ENCODE results near the gene TUSC2.

TUSC2 gene

DNA sequence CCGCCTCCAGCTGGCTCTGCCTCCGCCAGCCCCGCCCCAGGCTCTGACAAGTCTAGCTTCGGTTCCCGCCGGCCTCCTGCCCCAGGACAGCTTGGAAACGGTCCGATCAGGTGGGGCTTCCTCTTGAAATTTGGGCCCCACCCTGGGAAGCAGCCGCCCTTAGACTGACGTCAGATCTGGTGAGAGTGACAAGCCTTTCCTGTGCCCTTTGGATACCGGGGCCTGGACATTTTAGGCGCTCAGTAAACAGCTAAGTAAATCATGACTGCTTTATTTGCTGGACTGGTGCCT is 28.4 kb downstream of the TUSC2 start:
- H3K27ac ChIP-seq = peak overlapping the region; percentile 97
- TF ChIP-seq CTCF (IDR thresholded peaks at IDR 0.05) = no peak
- H3K36me3 ChIP-seq = no peaks in the 10 kb centered on the region
- no peaks in the 10 kb centered on the region for H3K9me3 ChIP-seq
- no peaks in the 10 kb centered on the region for H3K27me3 ChIP-seq
- peak overlapping the region; percentile 72 to 80 for H3K4me3 ChIP-seq (ENCODE audit: low read depth in 1 of 2, low read length in 1 of 2)
- H3K4me1 ChIP-seq (ENCODE audit: control insufficient read depth in 1 of 2, insufficient read depth in 1 of 2, low read depth in 1 of 2, low read length in 1 of 2) = peaks cover 37 to 40% of the 10 kb centered on the region in 2 experiments

DNA sequence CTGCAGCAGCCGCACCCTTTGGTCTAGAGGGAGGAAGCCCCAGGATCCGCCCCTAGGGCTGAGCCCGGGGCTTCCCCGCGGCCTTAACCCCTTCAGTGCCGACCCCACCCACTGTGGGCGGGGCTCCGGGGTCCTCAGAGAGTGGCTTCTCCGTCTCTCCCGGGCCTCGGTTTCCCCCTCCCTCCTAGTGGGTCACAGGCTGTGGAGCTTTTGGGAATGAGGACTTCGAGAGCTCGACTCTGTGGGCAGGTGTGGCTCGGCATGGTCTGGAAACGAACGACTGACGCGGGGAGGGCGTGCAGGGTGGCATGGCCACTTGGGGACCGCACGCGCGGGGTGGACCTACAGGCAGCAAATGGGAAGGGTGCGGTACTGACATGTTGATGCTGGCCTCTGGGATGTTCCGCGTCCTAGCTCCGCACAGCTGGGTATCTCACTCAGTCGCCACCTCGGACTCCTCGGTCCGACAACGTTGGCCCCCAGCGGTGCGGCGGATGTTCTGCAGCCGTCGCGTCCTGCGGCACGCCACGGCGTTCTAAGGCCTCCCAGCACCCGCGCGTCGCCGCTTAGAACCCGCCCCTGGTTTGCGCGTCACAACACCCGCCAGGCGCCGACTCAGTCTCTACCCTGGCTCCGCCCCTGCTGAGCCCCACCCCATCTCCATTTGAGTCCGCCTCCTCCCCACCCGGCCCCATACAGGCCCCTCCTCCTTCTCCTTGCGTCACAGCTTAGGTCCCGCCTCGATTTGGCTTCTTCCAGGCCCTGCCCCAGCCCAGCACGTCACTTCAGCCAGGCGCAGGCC is 29.0 kb downstream of the TUSC2 start, which contains the start of the genes HYAL3 and NAA80:
Gene HYAL3, minus strand, starts transcription at position 570 of the 802 bp plus-strand sequence. CDS start 3,803 bp downstream, outside the sequence.
Gene NAA80, minus strand, starts transcription at position 570 of the 802 bp plus-strand sequence. CDS start 1,942 bp downstream, outside the sequence.
- Histone ChIP-seq H3K27ac (peak within 1 kb of the TSS; percentile 97), H3K9me3 (no peaks in the 10 kb centered on the region), H3K4me3 (ENCODE audit: low read depth in 1 of 2, low read length in 1 of 2) (peak within 1 kb of the TSS; percentile 72 to 80), H3K27me3 (no peaks in the 10 kb centered on the region), H3K36me3 (no peaks in the 10 kb centered on the region), H3K4me1 (ENCODE audit: control insufficient read depth in 1 of 2, insufficient read depth in 1 of 2, low read depth in 1 of 2, low read length in 1 of 2) (peaks cover 37 to 40% of the 10 kb centered on the region in 2 experiments)
- TF ChIP-seq CTCF (IDR thresholded peaks at IDR 0.05) = peak; percentile 92

DNA sequence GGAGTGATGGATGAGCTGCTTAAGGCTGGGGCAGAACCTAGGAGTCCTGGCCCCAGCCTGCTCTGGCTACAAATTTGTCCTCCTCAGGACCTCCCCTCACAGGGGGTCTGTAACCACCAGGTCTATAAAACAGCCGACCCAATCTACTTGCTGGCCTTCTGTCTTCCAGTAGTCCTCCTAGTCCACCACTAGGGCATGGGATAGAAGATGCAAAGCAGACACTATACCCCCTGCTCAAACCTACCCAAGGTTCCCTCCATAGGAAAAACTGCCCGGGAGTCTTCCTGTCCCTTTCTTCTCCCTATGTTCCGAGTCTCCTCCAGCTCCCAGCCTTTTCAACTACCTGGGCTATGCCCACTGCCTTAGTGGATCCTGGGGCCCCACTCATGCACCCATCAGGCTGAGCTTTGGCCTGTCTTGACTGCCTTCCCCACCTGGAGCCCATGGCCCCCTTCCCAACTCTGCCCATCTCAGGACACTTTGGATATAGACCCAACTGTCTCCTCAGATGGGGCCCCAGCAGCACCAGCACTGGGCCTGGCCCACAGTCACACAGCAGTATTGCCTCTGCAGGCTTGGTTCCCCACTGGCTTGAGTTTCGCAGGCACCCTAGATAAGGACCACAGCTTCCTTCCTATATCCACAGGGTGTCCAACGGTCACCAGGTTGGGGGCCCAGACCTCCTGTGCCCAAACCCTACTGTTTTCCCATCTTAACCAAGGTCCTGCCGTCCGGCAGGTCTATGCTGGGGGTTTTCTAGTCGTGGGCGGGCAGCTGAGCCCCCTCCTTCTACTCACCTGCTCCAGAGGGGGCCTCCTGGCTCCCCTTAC is 29.9 kb downstream of the TUSC2 start:
- H3K36me3 ChIP-seq = no peaks in the 10 kb centered on the region
- no peaks in the 10 kb centered on the region for H3K9me3 ChIP-seq
- H3K4me1 ChIP-seq (ENCODE audit: control insufficient read depth in 1 of 2, insufficient read depth in 1 of 2, low read depth in 1 of 2, low read length in 1 of 2) = peaks cover 37 to 40% of the 10 kb centered on the region in 2 experiments

GRCh38 chr3:50297384-50297775 is 30.6 kb downstream of the TUSC2 start:
- no peak for TF ChIP-seq CTCF (IDR thresholded peaks at IDR 0.05)
- peak overlapping the region; percentile 97 for H3K27ac ChIP-seq
- H3K27me3 ChIP-seq = no peaks in the 10 kb centered on the region
- no peaks in the 10 kb centered on the region for H3K36me3 ChIP-seq
- no peaks in the 10 kb centered on the region for H3K9me3 ChIP-seq
- no peak overlapping the region for H3K4me3 ChIP-seq (ENCODE audit: low read depth in 1 of 2, low read length in 1 of 2)
- H3K4me1 ChIP-seq (ENCODE audit: control insufficient read depth in 1 of 2, insufficient read depth in 1 of 2, low read depth in 1 of 2, low read length in 1 of 2) = peaks cover 42 to 47% of the 10 kb centered on the region in 2 experiments

More for the DNA sequence above, 29.9 kb downstream of the TUSC2 start:
- H3K27ac ChIP-seq = peak overlapping the region; percentile 97
- peak overlapping the region; percentile 72 to 80 for H3K4me3 ChIP-seq (ENCODE audit: low read depth in 1 of 2, low read length in 1 of 2)
- no peaks in the 10 kb centered on the region for H3K27me3 ChIP-seq
- no peak for TF ChIP-seq CTCF (IDR thresholded peaks at IDR 0.05)

- TF ChIP-seq CTCF (IDR thresholded peaks at IDR 0.05) = no peak
- Histone ChIP-seq H3K4me1 (ENCODE audit: control insufficient read depth in 1 of 2, insufficient read depth in 1 of 2, low read depth in 1 of 2, low read length in 1 of 2) (peaks cover 45 to 52% of the 10 kb centered on the region in 2 experiments), H3K27ac (peak overlapping the region; percentile 97)
Observed at GRCh38 chr3:50296721-50297383, 31.2 kb downstream of the TUSC2 start.

More at GRCh38 chr3:50296721-50297383, 31.2 kb downstream of the TUSC2 start:
- Histone ChIP-seq H3K9me3 (no peaks in the 10 kb centered on the region), H3K27me3 (no peaks in the 10 kb centered on the region), H3K4me3 (ENCODE audit: low read depth in 1 of 2, low read length in 1 of 2) (no peak overlapping the region), H3K36me3 (no peaks in the 10 kb centered on the region)
